MCF 10A (cell line): ENCODE data around the gene FOXS1. TPM values are rescaled to one million over a fixed set of nuclear protein-coding genes. Genes with fewer than 3 reads are reported as not detected.

Experiments used
- BruUV-seq: library from RNA; stranded (reverse); fragments of 400-500 nt; replicated peaks from 2 replicates; lab custom pipeline; 2021; lab: Mats Ljungman, UMichigan
- CTCF ChIA-PET: fragments of 300-600 bp; sonication (Branson Sonifier 250); formaldehyde crosslinking; extraction: SDS; loops from one replicate; lab custom pipeline; 2021; ENCODE audit warnings: antibody characterized with exemption, inconsistent platforms; lab: Yijun Ruan, JAX
- POLR2A ChIA-PET: fragments of 300-600, 350-650 bp; sonication (Branson Sonifier 250); formaldehyde crosslinking; extraction: SDS; loops from one replicate; lab custom pipeline; 2020; ENCODE audit warnings: antibody characterized with exemption, inconsistent platforms; lab: Yijun Ruan, JAX
- DNase-seq: peaks from one replicate; pipeline ENCODE4 v3.0.0-alpha.2; 2018; ENCODE audit not compliant: unreplicated experiment
- H3K27ac Mint-ChIP-seq: one replicate; pipeline ENCODE4 v1.8.0; 2022; ENCODE audit warnings: mild to moderate bottlenecking, low read depth, mixed read lengths; ENCODE audit not compliant: unreplicated experiment
- H3K27me3 Mint-ChIP-seq: one replicate; pipeline ENCODE4 v1.8.0; 2022; ENCODE audit warnings: mixed read lengths; ENCODE audit not compliant: insufficient read depth, unreplicated experiment
- H3K36me3 Mint-ChIP-seq: one replicate; pipeline ENCODE4 v1.8.0; 2022; ENCODE audit warnings: mild to moderate bottlenecking, moderate library complexity, mixed read lengths; ENCODE audit not compliant: insufficient read depth, unreplicated experiment
- H3K4me1 Mint-ChIP-seq: one replicate; pipeline ENCODE4 v1.8.0; 2022; ENCODE audit warnings: mixed read lengths; ENCODE audit not compliant: insufficient read depth, unreplicated experiment
- H3K4me3 Mint-ChIP-seq: one replicate; pipeline ENCODE4 v1.8.0; 2022; ENCODE audit warnings: mild to moderate bottlenecking, moderate library complexity, mixed read lengths; ENCODE audit not compliant: unreplicated experiment
- H3K9me3 Mint-ChIP-seq: one replicate; pipeline ENCODE4 v1.8.0; 2022; ENCODE audit warnings: mixed read lengths; ENCODE audit not compliant: unreplicated experiment
- CTCF ChIP-seq: fragments of 200-600 bp; IDR thresholded peaks from one replicate; pipeline ENCODE4 v1.8.0; 2022; ENCODE audit warnings: antibody characterized with exemption, mild to moderate bottlenecking; ENCODE audit not compliant: unreplicated experiment
- intact Hi-C: fragments of 100-400 bp; cut with micrococcal nuclease; formaldehyde crosslinking; loops from 2 replicates; pipeline ENCODE4 v1.14.1; 2022
- total RNA-seq: library from RNA; stranded (reverse); gene quantifications from 2 replicates; pipeline ENCODE4 v1.2.3, GENCODE V29; 2022

Gene FOXS1
- total RNA-seq, 1 experiment from 2014 or later: not detected

GRCh38 chr20:31859266-31859997, 14.0 kb upstream of the FOXS1 start:
- Mint-ChIP-seq H3K27me3 (peaks cover 40% of the 10 kb centered on the region), H3K4me1 (peaks cover 5% of the 10 kb centered on the region), H3K27ac (no peak overlapping the region), H3K9me3 (no peaks in the 10 kb centered on the region), H3K36me3 (no peaks in the 10 kb centered on the region), H3K4me3 (no peak overlapping the region)
- POLR2A ChIA-PET: interaction anchor here (1.2 kb wide), 1 partner anchor 20 kb away, joined by 3 read pairs; no protein-coding TSS in a partner anchor
- CTCF ChIA-PET: interaction anchor here (0.7 to 12.8 kb wide), 9 partner anchors 9 to 336 kb away, joined by 3 to 200 read pairs (median 6); partner anchors contain the start of genes FOXS1 and PDRG1
- no peak for DNase-seq
- intact Hi-C loops: loop anchor here (2.0 kb wide), 1 partner anchor 237 kb away; no protein-coding TSS in a partner anchor
- no TSS peak for BruUV-seq
- no peak for TF ChIP-seq CTCF

GRCh38 chr20:31858760-31859083, 13.3 kb upstream of the FOXS1 start:
- peaks cover 5% of the 10 kb centered on the region for H3K4me1 Mint-ChIP-seq
- intact Hi-C loops: loop anchor here (2.0 kb wide), 1 partner anchor 238 kb away; no protein-coding TSS in a partner anchor
- H3K9me3 Mint-ChIP-seq: no peaks in the 10 kb centered on the region
- DNase-seq: no peak
- H3K27ac Mint-ChIP-seq: no peak overlapping the region
- ChIA-PET POLR2A (interaction anchor here (1.2 kb wide), 1 partner anchor 20 kb away, joined by 3 read pairs; no protein-coding TSS in a partner anchor), CTCF (interaction anchor here (0.7 to 12.8 kb wide), 5 partner anchors 12 to 336 kb away, joined by 3 to 200 read pairs (median 11); partner anchors contain the start of gene PDRG1)
- H3K36me3 Mint-ChIP-seq: no peaks in the 10 kb centered on the region
- H3K27me3 Mint-ChIP-seq: peaks cover 40% of the 10 kb centered on the region
- no TSS peak for BruUV-seq
- no peak for TF ChIP-seq CTCF
- no peak overlapping the region for H3K4me3 Mint-ChIP-seq

- no peak for DNase-seq
- ChIA-PET CTCF (interaction anchor here (0.7 to 12.8 kb wide), 7 partner anchors 9 to 234 kb away, joined by 4 to 200 read pairs (median 20); partner anchors contain the start of gene PDRG1), POLR2A (interaction anchor here (0.5 to 1.2 kb wide), 2 partner anchors 21 to 75 kb away, joined by 3 read pairs; no protein-coding TSS in a partner anchor)
- peaks cover 34% of the 10 kb centered on the region for H3K27me3 Mint-ChIP-seq
- intact Hi-C loops: loop anchor here (2.0 kb wide), 1 partner anchor 239 kb away; no protein-coding TSS in a partner anchor
- peaks cover 5% of the 10 kb centered on the region for H3K4me1 Mint-ChIP-seq
- no peak overlapping the region for H3K27ac Mint-ChIP-seq
- no peaks in the 10 kb centered on the region for H3K36me3 Mint-ChIP-seq
- no TSS peak for BruUV-seq
- no peak for TF ChIP-seq CTCF
- H3K9me3 Mint-ChIP-seq: no peaks in the 10 kb centered on the region
- no peak overlapping the region for H3K4me3 Mint-ChIP-seq
Observed at GRCh38 chr20:31857861-31858759, 12.7 kb upstream of the FOXS1 start.
